Stimulated activated CD8-positive, alpha-beta memory T cell treated with anti-CD3 and anti-CD28 coated beads, Interleukin-12 subunit alpha, Interleukin-12 subunit beta, amount 100 ng/mL, for 1 hour (primary cell): ENCODE data around the gene TBCK.
"Not testable (repeated sequence)": the region's sequence is repeated elsewhere in the genome, so short reads cannot be mapped to it uniquely, and the experiment has no call there.

Source experiments
- DNase-seq: peaks from one replicate; pipeline ENCODE4 v3.0.0-alpha.2; 2020; ENCODE audit warnings: low read depth

Gene TBCK

DNA sequence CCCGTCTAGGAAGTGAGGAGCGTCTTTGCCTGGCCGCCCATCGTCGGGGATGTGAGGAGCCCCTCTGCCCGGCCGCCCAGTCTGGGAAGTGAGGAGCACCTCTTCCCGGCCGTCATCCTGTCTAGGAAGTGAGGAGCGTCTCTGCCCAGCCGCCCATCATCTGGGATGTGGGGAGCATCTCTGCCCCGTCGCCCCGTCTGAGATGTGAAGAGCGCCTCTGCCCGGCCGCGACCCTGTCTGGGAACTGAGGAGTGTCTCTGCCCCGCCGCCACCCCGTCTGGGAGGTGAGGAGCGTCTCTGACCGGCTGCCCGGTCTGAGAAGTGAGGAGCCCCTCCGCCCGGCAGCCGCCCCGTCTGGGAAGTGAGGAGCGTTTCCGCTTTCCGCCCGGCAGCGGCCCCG lies 5.2 kb upstream of the TBCK start:
- not testable (repeated sequence) for DNase-seq

DNA sequence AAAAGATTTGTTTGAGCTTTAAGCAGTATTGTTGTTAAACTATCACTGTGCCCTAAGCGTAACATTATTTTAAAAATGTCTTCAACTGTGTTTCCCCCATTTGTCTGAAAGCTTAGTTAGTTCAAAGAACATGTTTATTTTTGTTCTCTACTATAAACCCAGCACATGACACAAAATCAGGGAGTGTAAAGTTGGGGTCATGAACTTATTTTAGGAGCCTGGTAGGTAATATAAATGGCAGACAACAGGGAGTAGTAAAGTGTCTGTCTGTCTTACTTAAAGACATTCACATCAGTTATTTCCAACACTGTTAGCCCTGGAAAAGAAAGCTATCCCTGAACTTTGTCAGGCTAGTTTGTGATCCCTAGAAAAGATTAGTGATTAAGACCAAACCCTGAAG lies 4.2 kb upstream of the TBCK start:
- DNase-seq: no peak

DNA sequence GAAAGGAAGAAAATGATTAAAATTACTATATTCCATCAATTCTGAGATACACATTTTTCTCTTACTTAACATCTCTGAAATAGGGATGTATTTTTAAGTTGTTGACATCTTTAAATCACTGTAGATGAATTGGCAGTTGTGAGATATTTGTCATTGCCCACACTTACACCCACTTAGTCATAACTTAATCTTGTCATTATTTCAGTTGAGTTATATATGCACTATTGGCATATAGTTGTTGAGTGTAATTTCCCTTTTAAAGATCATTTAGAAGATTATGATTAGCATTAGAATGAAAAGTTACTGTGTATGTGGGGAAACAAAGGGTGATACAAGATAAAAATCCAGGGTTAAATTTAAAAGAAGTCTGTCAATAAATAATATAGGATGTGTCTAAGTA lies 2.5 kb upstream of the TBCK start:
- no peak for DNase-seq

DNA sequence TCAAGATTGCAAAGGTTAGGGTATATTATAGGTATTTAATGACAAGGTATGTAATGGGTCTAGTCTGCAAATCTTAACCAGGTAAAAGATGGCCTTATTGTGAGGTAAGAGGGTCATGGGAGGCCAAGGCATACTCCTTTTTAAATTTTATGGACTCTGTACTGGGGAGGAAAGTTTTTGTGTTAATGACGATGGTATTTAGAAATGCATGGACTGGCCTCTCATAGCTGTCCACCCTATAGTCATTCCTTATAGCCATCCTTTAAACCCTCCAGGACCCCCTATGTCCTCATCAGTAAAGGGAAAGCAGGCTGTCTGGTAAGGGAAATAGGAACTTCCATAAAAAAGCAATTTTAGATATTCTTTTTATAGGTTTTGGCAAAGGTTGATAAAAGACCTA lies 1.8 kb upstream of the TBCK start:
- DNase-seq: no peak

DNA sequence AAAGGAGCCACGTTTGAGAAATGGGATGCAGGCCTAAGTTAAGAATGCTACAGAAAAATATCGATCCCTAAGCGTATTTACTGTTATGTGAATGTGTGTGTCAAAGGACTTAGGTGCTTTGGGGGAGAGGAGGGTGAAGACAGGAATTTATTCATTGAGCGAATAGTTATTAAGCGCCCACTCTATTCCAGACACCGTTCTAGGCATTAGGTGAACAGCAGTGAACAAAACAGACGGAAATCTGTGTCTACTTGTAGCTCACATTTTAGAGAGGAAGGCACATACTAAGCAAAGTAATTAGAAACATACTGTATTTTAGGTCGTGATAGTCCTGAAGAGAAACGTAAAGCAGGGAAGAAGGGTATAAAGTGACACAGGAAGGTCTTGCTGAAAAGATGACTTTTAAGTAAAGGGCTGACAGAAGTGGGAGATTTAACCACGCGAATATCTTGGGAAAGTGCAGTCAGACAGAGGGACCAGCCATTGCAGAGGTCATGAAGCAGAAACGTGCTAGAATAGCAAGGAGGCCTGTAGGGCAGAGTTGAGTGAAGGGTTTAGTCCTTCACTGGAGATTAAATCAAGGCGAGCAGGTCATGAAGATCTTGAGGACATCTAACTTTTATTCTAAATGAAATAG lies 882 bp upstream of the TBCK start:
- no peak for DNase-seq

DNA sequence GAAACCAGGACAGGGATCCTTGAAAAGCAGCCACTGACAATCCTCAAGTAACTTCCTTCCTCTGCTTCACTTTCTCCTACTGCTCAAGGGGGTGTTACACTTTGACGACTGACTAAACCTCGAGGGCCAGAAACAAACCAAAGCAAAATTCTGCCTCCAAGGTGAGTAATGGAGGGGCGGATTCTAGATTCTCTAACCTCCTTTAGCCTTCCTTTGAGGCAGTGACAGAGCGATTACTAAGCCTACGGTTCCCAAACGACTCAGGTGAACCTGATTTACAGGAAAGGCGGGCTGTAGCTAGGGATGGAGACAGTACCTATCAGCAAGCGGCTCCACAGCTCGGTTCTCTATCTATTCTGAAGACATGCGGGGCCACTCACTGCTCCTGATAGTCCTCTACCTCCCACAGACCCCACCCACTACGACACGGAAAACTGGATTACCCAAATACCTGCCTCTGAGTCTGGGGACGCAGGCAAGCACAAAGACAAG lies 487 bp downstream of the TBCK start:
- DNase-seq: peak; percentile 23

DNA sequence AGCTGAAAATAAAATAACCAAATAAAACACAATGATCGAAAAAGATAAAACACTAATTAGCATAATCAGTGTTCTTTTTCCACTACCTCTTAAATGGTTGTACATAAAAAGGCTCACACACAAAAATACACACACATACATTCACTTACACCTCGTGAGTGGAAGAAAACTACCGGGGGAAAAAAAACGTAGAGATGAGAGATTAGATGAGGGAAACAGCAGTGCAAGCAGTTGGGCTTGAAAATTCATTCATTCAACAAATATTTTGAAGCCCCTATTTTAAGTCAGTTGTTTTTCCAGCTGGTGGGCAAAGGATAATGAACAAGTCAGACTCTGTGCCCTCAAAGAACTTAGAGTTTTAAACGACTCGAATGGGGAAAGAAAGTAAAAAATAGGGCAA lies 1.0 kb downstream of the TBCK start:
- no peak for DNase-seq

DNA sequence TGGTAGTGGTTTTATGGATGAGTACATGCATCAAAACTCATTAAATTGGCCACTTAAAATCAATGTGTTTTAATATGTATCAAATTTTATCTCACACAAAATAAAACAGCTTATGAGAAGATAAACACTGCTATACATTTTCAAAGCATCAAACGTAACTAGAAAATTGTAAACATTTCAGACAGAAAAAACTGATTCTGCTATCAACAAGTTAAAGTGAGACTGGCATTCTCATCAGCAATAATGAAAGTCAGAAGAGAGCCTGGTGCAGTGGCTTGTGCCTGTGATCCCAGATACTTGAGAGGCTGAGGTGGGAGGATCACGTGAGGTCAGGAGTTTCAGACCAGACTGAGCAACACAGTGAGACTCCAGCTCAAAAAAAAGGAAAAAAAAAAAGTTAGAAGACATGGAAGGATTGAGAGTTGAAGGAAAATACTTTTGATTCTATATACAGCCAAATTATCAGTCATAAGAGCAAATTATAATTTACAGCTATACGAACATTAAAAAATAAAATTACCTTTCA lies 2.9 kb downstream of the TBCK start:
- DNase-seq: no peak

DNA sequence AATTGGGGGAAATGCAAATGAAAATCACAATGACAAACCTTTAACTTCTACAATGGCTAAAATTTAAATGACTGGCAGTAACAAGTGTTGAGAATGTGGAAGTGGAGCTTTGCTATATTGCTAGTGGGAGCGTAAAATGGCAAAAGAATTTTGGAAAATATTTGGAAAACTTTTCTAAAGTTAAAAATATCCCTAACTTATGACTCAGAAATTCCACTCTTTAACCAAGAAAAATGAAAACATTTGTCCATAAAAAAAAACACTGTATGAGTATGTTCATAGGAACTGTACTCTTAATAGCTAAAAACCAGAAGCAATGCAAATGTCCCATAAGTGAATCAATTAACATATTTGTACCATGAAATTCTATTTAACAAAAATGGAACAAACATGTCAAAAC lies 3.6 kb downstream of the TBCK start:
- no peak for DNase-seq

DNA sequence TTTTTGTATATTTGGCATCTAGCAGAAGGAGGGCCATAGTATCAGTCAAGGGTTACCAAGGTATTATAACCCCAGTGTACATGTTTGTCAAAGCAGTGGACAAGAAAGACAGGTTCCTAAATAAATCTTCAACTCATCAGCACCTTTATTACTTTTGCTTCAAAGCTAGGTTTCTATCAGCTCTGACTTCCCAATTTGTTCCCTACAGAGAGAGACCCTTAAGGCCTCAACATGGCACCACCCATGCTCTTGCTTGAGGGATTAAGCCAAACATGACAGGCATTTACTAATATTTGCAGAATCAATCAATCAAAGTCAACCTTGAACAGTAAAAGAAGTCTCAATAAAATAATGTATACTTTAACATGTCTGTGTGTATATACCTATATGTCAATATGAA lies 9.4 kb downstream of the TBCK start:
- no peak for DNase-seq

DNA sequence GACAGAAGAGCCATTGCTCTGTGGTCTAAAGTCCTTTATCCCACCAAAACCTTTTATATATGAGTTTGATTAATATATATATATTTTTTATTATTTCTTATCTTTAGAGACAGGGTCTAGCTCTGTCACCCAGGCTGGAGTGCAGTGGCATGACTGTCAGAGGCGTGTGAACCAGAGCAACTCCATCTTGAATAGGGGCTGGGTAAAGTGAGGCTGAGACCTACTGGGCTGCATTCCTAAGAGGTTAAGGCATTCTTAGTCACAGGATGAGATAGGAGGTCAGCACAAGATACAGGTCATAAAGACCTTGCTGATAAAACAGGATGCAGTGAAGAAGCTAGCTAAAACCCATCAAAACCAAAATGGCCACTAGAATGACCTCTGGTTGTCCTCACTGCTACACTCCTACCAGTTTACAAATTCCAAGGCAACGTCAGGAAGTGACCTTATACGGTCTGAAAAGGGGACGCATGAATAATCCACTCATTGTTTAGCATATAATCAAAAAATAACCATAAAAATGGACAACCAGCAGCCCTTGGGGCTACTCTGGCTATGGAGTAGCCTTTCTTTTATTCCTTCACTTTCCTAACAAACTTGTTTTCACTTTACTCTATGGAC lies 10.5 kb downstream of the TBCK start:
- no peak for DNase-seq

DNA sequence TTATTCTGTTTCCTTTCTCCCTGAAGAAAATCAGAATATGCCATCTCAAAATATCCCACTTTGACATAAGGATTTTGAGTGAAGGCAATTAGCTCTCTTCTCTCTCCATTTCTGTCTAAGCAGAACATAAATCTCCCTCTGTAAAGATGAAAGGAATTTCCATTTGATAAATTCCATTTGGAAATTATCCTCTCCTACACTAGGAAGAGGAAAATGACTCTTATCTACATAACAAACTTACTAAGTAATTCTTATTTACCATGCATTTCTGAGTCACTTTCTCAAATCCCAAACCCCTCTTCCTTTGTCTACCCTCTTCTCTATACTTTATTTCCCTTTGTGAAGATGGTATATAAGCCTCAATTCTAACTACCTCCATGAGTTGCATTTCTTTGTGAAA lies 11.4 kb downstream of the TBCK start:
- DNase-seq: no peak

DNA sequence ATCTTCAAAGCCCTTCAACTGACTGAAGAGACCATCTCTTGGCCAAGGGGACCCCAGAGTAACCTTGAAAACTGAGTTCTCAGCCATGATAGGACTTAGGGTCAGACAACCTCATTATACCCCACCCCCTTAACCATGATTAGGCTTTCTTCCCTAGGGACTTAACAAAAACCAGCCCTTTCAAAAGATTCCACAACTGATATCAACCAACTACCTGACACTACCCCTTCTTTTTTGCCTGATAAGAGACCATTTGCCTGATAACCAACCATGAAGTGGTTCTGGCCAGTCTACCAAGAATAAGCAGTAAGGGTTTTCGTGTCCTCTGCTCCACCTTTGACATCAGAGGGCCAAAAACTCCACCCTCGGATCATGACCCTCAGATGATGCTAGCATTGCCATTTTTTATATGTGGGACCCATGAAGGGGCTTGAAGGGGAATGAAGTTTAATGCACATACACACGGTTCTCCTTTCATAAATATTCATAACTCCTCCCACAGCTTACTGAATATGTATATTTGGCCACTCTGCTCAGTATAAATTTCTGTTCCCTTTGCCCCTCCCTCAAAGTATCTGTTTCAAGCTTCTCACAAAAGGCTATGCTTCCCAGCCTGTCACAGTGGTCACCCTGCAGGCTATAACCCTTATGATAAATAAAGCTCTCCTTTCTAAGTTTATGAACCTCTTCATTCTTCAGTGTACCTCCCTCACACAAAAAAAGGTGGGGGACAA lies 12.3 kb downstream of the TBCK start:
- DNase-seq: no peak

DNA sequence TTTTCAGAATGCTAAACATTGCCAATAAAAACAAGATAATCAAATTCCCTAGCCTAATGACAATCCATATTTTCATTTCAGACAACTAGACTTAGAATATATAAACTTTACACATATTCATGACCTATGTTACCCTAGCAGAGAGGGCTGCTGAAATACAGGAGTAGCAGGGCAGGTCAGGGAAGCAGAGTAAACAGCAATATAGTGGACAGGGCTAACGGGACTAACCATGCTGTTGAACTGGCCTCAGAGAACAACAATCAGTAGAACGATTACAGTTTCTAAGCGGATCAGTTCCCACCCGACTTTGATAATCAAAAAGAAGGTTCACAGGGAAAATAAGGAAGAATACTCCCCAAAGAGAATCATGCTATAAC lies 14.0 kb downstream of the TBCK start:
- no peak for DNase-seq

DNA sequence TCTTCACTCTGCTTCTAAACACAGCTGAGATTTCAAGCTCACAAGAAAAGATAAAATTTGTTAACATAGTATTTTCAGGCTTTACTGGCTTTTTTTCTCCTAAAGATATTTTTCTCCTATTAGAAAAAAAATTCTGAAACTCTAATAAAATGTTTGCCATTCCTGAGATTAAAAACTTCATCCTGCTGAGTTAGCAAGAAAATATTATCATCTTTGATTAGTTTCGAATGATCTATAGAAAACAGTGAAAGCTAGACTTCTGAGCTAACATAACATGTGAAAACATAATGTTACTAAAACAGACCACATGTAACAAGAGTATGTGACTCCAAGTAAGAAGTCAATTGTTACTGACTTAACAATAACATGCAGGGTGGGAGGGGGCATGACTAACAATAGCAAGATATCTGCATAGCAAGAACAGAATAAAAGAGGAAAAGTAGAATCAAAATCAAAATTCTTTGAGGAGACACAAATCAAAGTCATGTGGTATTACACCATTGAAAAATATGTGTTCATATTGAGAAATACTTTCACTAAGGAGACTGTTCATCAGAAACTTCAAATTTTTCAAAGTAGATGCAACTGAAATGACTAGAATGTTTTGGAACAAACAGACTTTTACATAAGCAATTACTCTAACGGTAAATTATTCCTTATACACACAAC lies 14.5 kb downstream of the TBCK start:
- DNase-seq: no peak

DNA sequence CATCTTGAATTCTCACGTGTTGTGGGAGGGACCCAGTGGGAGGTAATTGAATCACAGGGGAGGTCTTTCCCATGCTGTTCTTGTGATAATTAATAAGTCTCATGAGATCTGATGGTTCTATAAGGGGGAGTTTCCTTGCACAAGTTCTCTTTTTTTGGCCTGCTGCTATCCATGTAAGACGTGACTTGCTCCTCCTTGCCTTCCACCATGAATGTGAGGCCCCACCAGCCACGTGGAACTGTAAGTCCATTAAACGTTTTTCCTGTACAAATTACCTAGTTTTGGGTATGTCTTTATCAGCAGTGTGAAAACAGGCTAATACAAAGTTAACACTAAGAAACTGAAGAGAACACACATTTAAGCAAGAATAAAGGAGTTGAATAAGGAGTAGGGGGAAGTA lies 16.0 kb downstream of the TBCK start:
- DNase-seq: no peak

DNA sequence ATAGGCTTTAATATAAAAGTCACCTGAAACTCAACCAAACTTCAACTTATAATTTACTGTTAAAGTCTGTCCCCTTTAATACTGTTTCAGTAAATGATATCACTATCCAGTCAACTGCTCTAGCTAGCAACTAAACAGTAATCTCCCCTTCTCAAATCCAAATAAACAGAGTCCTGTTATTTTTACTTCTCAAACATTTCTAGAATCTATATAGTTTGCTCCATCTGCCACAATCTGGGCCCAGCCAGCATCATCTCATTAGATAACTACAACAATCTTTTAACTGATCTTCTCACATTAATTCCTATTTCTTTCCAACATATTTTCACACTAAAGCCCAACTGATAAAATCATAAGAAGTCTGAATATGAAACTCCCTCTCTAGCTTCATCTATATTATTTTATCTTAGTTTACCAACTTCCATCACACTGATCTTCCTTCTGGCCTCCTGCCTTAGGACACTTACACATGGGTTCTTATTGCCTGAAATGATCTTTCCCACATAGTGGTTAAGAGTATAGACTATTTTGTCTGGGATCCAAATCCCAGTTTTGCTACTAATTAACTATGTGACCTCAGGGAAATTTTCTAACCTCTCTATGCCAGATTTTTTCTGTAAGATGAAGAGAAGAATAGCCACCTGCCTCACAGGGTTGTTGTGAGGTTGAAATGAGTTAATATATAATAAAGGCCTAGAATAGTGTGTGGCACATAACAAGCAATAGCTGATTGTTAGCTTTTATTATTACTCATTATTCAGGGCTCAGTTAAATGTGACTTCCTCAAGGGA lies 18.6 kb downstream of the TBCK start:
- no peak for DNase-seq

DNA sequence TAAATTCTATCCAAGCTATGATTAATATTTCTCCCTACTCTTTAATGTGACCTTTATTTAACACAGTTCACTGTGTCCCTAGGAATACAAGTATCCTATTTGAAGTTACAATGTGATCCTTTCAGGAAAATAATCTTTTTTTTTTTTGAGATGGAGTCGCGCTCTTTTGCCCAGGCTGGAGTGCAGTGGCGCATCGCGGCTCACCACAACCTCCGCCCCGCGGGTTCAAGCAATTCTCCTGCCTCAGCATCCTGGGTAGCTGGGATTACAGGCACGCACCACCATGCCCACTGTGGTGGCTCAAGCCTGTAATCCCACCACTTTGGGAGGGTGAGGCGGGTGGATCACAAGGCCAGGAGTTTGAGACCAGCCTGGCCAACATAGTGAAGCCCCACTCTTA lies 21.9 kb downstream of the TBCK start:
- DNase-seq: no peak

DNA sequence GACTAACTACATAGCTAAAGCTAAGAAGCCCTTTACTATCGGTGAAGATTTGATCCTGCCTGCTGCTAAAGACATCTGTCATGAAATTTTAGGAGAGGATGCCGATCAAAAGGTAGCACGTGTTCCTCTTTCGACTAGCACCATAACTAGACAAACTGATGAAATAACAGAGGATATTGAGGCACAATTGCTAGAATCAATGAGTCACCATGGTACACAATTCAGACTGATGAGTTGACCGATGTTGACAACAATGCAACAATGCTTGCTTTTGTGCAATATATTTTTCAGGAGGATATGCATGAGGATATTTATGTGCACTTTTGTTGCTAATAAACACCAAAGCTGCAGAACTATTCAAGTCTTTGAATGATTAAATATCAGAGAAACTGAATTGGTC lies 24.3 kb downstream of the TBCK start:
- no peak for DNase-seq

DNA sequence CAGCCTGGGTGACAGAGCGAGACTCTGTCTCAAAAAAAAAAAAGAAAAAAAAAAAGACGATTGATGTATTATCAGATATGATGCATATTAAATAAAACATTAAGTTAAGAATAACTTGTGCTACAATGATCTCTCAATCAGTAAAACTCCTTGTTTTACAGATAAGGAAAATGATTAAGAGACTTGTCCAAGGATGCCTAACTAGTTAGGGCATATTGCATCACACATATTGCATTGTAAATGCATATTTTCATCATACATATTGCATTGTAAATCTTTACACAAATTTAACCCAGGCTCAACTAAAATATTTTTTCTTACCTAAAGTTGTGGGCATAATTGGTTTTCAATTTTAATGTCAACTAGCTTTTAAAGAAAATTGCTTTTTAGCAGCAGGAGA lies 26.3 kb downstream of the TBCK start:
- DNase-seq: no peak

DNA sequence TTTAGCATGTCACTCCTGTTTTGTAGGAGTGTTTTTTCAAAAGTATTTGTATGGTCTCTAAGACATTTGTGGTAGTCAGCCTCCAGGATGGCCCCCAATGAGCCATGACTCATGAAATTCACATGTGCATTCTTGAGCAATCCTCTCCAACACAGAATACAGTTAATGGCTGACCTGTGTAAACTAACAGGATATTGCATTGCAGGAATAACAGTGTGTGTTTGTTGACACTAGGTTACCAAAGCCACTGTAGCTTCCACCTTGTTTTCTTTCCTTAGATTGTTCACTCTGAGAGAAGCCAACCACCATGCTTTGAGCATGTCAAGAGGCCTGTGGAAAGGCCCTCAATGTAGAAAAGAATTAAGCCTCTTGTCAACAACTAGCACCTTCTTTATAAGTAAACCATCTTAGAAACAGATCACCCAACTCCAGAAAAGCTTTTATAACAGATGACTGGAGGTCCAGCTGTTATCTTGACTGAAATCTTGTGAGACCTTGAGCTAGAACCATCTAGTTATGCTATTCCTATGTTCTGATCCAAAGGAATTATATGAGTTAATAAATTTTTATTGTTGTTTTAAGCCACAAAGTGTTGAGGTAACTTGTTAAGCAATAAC lies 28.5 kb downstream of the TBCK start:
- no peak for DNase-seq

DNA sequence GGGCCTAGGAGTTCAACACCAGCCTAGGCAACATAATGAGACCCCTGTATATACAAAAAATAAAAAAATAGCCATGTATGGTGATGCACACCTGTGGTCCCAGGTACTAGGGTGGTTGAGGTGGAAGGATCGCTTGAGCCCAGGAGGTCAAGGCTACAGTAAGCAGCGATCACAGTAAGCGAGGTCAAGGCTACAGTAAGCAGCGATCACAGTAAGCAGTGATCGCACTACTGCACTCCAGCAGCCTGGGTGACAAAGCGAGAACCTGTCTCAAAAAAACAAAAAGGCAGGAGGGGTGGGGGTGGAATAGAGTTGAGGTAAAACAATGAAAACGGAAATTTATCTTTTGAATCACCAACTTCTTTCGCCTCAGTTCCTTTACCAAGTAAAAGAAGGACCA lies 29.4 kb downstream of the TBCK start:
- DNase-seq: no peak
